ENCODE measurements around the gene RPL18.
"Not testable (repeated sequence)": the region's sequence is repeated elsewhere in the genome, so short reads cannot be mapped to it uniquely, and the experiment has no call there.

RPL18 gene

GRCh38 chr19:48637449-48637947, 18.5 kb upstream of the RPL18 start:
- DNase-seq (ENCODE audit: insufficient read length, low spot score) (peak; percentile 81), FAIRE-seq (peak; percentile 15)
- TF ChIP-seq POLR2A (IDR thresholded peaks at IDR 0.05; ENCODE audit: low read depth, low read length), result no peak

GRCh38 chr19:48636859-48637448, 18.0 kb upstream of the RPL18 start, which contains the start of gene DBP:
Gene DBP, minus strand, starts transcription at chr19:48637379. Its CDS starts 385 bp downstream, at chr19:48636994.
- DNase-seq (ENCODE audit: insufficient read length, low spot score) (no peak), FAIRE-seq (no peak)
- no peak for TF ChIP-seq POLR2A (IDR thresholded peaks at IDR 0.05; ENCODE audit: low read depth, low read length)

- no peak for TF ChIP-seq POLR2A (IDR thresholded peaks at IDR 0.05; ENCODE audit: low read depth, low read length)
- no peak for DNase-seq (ENCODE audit: insufficient read length, low spot score)
- no peak for FAIRE-seq
Measured at GRCh38 chr19:48635966-48636858, 17.2 kb upstream of the RPL18 start.

GRCh38 chr19:48635263-48635965, 16.4 kb upstream of the RPL18 start:
- no peak for DNase-seq (ENCODE audit: insufficient read length, low spot score)

GRCh38 chr19:48634424-48635262, 15.7 kb upstream of the RPL18 start:
- FAIRE-seq, result peak; percentile 83
- TF ChIP-seq POLR2A (IDR thresholded peaks at IDR 0.05; ENCODE audit: low read depth, low read length), result no peak
- peak; percentile 79 for DNase-seq (ENCODE audit: insufficient read length, low spot score)

More at GRCh38 chr19:48635263-48635965, 16.4 kb upstream of the RPL18 start:
- peak; percentile 16; the same call in 1 of the 2 replicates for TF ChIP-seq POLR2A (IDR thresholded peaks at IDR 0.05; ENCODE audit: low read depth, low read length)
- FAIRE-seq, result no peak

GRCh38 chr19:48634036-48634342, 15.0 kb upstream of the RPL18 start:
- FAIRE-seq (no peak), DNase-seq (ENCODE audit: insufficient read length, low spot score) (no peak)
- no peak for TF ChIP-seq POLR2A (IDR thresholded peaks at IDR 0.05; ENCODE audit: low read depth, low read length)

GRCh38 chr19:48633148-48634035, 14.4 kb upstream of the RPL18 start:
- TF ChIP-seq POLR2A (IDR thresholded peaks at IDR 0.05; ENCODE audit: low read depth, low read length), result no peak
- no peak for FAIRE-seq
- no peak for DNase-seq (ENCODE audit: insufficient read length, low spot score)

GRCh38 chr19:48632692-48633147, 13.7 kb upstream of the RPL18 start:
- no peak for TF ChIP-seq POLR2A (IDR thresholded peaks at IDR 0.05; ENCODE audit: low read depth, low read length)
- DNase-seq (ENCODE audit: insufficient read length, low spot score), result no peak
- no peak for FAIRE-seq

- DNase-seq (ENCODE audit: insufficient read length, low spot score); FAIRE-seq: not testable (repeated sequence)
Measured at GRCh38 chr19:48632286-48632685, 13.3 kb upstream of the RPL18 start.

- FAIRE-seq, result no peak
- no peak for DNase-seq (ENCODE audit: insufficient read length, low spot score)
- TF ChIP-seq POLR2A (IDR thresholded peaks at IDR 0.05; ENCODE audit: low read depth, low read length), result no peak
Measured at GRCh38 chr19:48631225-48631624, 12.2 kb upstream of the RPL18 start.

GRCh38 chr19:48630296-48631063, 11.5 kb upstream of the RPL18 start:
- FAIRE-seq, result no peak
- no peak for TF ChIP-seq POLR2A (IDR thresholded peaks at IDR 0.05; ENCODE audit: low read depth, low read length)
- DNase-seq (ENCODE audit: insufficient read length, low spot score), result no peak
